GM12878 (cell line): ENCODE measurements around the gene GAB1. TPM values are rescaled to one million over a fixed set of nuclear protein-coding genes. Genes with fewer than 3 reads are reported as not detected.

Experiments
- ATAC-seq: fragments of 200-7000 bp; cut with Tn5 transposase; 3 replicates; pipeline ENCODE4 v1.9.1; 2020; ENCODE audit warnings: mild to moderate bottlenecking, moderate library complexity
- BruUV-seq: library from RNA; stranded (reverse); fragments of 400-500 nt; replicated peaks from 2 replicates; lab custom pipeline; 2021; lab: Mats Ljungman, UMichigan
- CTCF ChIA-PET: fragments of 300-600 bp; sonication (Branson Sonifier 250); formaldehyde crosslinking; extraction: SDS; loops from one replicate; lab custom pipeline; 2021; ENCODE audit warnings: inconsistent platforms; lab: Yijun Ruan, JAX
- POLR2A ChIA-PET: fragments of 350-600 bp; formaldehyde crosslinking; extraction: SDS; loops from one replicate; lab custom pipeline; 2021; ENCODE audit warnings: inconsistent platforms; lab: Charles Lee
- RAD21 ChIA-PET: fragments of 300-600 bp; sonication (Branson Sonifier 250); formaldehyde crosslinking; loops from one replicate; lab custom pipeline; 2023; ENCODE audit warnings: antibody characterized with exemption; ENCODE audit not compliant: unreplicated experiment; lab: Charles Lee
- SMC1A ChIA-PET: fragments of 300-600 bp; sonication (Branson Sonifier 250); formaldehyde crosslinking; loops from one replicate; lab custom pipeline; 2023; ENCODE audit not compliant: unreplicated experiment, uncharacterized antibody; lab: Charles Lee
- DNase-seq: peaks from one replicate; pipeline ENCODE4 v3.0.0-alpha.2; 2011; ENCODE audit warnings: low read depth, low spot score
- FAIRE-seq: peaks from 3 replicates; lab custom pipeline; 2011; peaks lifted over from hg19 to GRCh38; lab: Jason Lieb, UNC
- H2AFZ ChIP-seq: 2 replicates; pipeline ENCODE4 v1.6.0; 2011; ENCODE audit warnings: low read depth, low read length, control low read depth; ENCODE audit not compliant: control insufficient read depth
- H3K27ac ChIP-seq: 2 replicates; pipeline ENCODE4 v1.5.1; 2011; ENCODE audit warnings: control low read depth; ENCODE audit not compliant: control insufficient read depth, insufficient read depth
- H3K27me3 ChIP-seq, 2 experiments: replicated peaks in 1 of 2; 2 replicates each; pipeline versions ENCODE4 v1.6.0 to v1.6.1; 2011; ENCODE audit warnings: low read length in 1 of 2; ENCODE audit not compliant: control insufficient read depth in 2 of 2, insufficient read depth in 2 of 2
- H3K36me3 ChIP-seq, 2 experiments: 2 replicates each; pipeline ENCODE4 v1.5.1; 2011; ENCODE audit warnings: low read length in 1 of 2; ENCODE audit not compliant: control insufficient read depth in 2 of 2, insufficient read depth in 2 of 2
- H3K4me1 ChIP-seq: 2 replicates; pipeline ENCODE4 v1.6.1; 2011; ENCODE audit warnings: mild to moderate bottlenecking, low read length, moderate library complexity, mixed read lengths; ENCODE audit not compliant: control insufficient read depth, insufficient read depth
- H3K4me2 ChIP-seq: 2 replicates; pipeline ENCODE4 v1.6.0; 2011; ENCODE audit warnings: control low read depth; ENCODE audit not compliant: control insufficient read depth, insufficient read depth
- H3K4me3 ChIP-seq: fragments of 200-600 bp; sonication (generic); 2 replicates; pipeline ENCODE4 v1.5.1; 2016
- H3K79me2 ChIP-seq: 2 replicates; pipeline ENCODE4 v1.6.0; 2011; ENCODE audit warnings: low read length; ENCODE audit not compliant: control insufficient read depth, insufficient read depth
- H3K9ac ChIP-seq: 2 replicates; pipeline ENCODE4 v1.8.0; 2011; ENCODE audit warnings: low read length, control low read depth, mixed read lengths; ENCODE audit not compliant: control insufficient read depth, insufficient read depth
- H3K9me3 ChIP-seq: replicated peaks from 3 replicates; pipeline ENCODE4 v1.5.1; 2011; ENCODE audit warnings: mild to moderate bottlenecking, low read length; ENCODE audit not compliant: control insufficient read depth, insufficient read depth
- H4K20me1 ChIP-seq: 2 replicates; pipeline ENCODE4 v1.6.0; 2011; ENCODE audit not compliant: control insufficient read depth, insufficient read depth
- BRCA1 ChIP-seq: IDR thresholded peaks from 2 replicates; pipeline ENCODE4 v1.6.1; 2011; ENCODE audit warnings: low read depth, low read length, improper control_type of control experiment
- CTCF ChIP-seq, 3 experiments: IDR thresholded peaks in 2 of 3; conservative IDR thresholded peaks in 1 of 3; 2 replicates each; pipeline ENCODE4 v1.5.1; 2011; ENCODE audit warnings: low read depth in 3 of 3, low read length in 3 of 3, mild to moderate bottlenecking in 3 of 3, control low read depth in 2 of 3, moderate library complexity in 2 of 3, inconsistent platforms in 1 of 3, mixed read lengths in 1 of 3; ENCODE audit not compliant: control insufficient read depth in 2 of 3, insufficient read depth in 1 of 3; ENCODE audit errors: extremely low read depth in 1 of 3
- EP300 ChIP-seq, 2 experiments: fragments of 150-350 bp in 1 of 2; IDR thresholded peaks; 2 replicates each; pipeline ENCODE4 v1.6.1; 2011 to 2012; ENCODE audit warnings: low read depth in 2 of 2, low read length in 2 of 2, borderline replicate concordance in 1 of 2, improper control_type of control experiment in 1 of 2, inconsistent platforms in 1 of 2; ENCODE audit not compliant: control insufficient read depth in 1 of 2
- IKZF2 ChIP-seq, 2 experiments: fragments of 450-650 bp; IDR thresholded peaks; 2 replicates each; pipeline ENCODE4 v1.6.1; 2017; ENCODE audit warnings: mild to moderate bottlenecking in 2 of 2, moderate library complexity in 2 of 2
- MTA2 ChIP-seq: fragments of 450-650 bp; IDR thresholded peaks from 2 replicates; pipeline ENCODE4 v1.6.1; 2016; ENCODE audit warnings: low read depth, mild to moderate bottlenecking, moderate library complexity
- NR2C1 ChIP-seq: fragments of 450-650 bp; IDR thresholded peaks from 2 replicates; pipeline ENCODE4 v1.6.1; 2017; ENCODE audit warnings: antibody characterized with exemption, mild to moderate bottlenecking, moderate library complexity
- RB1 ChIP-seq: fragments of 450-650 bp; formaldehyde crosslinking; IDR thresholded peaks from 2 replicates; pipeline ENCODE4 v1.6.1; 2017; ENCODE audit warnings: mild to moderate bottlenecking, borderline replicate concordance
- RBBP5 ChIP-seq: fragments of 200-600 bp; sonication (generic); conservative IDR thresholded peaks from 2 replicates; pipeline ENCODE4 v1.6.1; 2016
- RUNX3 ChIP-seq: IDR thresholded peaks from 2 replicates; pipeline ENCODE4 v1.6.1; 2012; ENCODE audit warnings: low read length, inconsistent platforms
- SIN3A ChIP-seq: IDR thresholded peaks from 2 replicates; pipeline ENCODE4 v1.6.1; 2012; ENCODE audit warnings: low read depth, low read length, improper control_type of control experiment
- SMAD5 ChIP-seq: IDR thresholded peaks from 2 replicates; pipeline ENCODE4 v1.6.1; 2016; ENCODE audit warnings: antibody characterized with exemption, low read depth
- SMC3 ChIP-seq: IDR thresholded peaks from 2 replicates; pipeline ENCODE4 v1.6.1; 2011; ENCODE audit warnings: low read length, improper control_type of control experiment, borderline replicate concordance
- SREBF1 ChIP-seq: IDR thresholded peaks from 2 replicates; pipeline ENCODE4 v1.6.1; 2012; ENCODE audit warnings: mild to moderate bottlenecking, low read length
- STAT3 ChIP-seq: IDR thresholded peaks from 2 replicates; pipeline ENCODE4 v1.6.1; 2011; ENCODE audit warnings: low read depth, low read length, improper control_type of control experiment
- TBL1XR1 ChIP-seq: IDR thresholded peaks from 2 replicates; pipeline ENCODE4 v1.6.1; 2012; ENCODE audit warnings: low read depth, low read length, improper control_type of control experiment
- USF2 ChIP-seq: IDR thresholded peaks from 2 replicates; pipeline ENCODE4 v1.6.1; 2011; ENCODE audit warnings: low read depth, low read length, improper control_type of control experiment, borderline replicate concordance
- YY1 ChIP-seq: IDR thresholded peaks from 2 replicates; pipeline ENCODE4 v1.6.1; 2011; ENCODE audit warnings: low read depth, mild to moderate bottlenecking, low read length
- in situ Hi-C: fragments of 300-500 bp; cut with MboI; formaldehyde crosslinking; loops from 9 replicates; pipeline ENCODE4 v1.14.3; 2018; ENCODE audit warnings: mixed read lengths
- intact Hi-C: fragments of 100-400 bp; cut with micrococcal nuclease; formaldehyde crosslinking; loops from one replicate; pipeline ENCODE4 v1.14.2; 2022; ENCODE audit not compliant: unreplicated experiment
- polyA plus RNA-seq, 11 experiments: library from polyadenylated mRNA; depleted of rRNA in 4 of 11; unstranded in 6 of 11; stranded (reverse) in 5 of 11; fragments of >200 nt; fragmentation: Nextera tagmentation in 4 of 11; fragmentation: Illumina TruSeq in 1 of 11; extraction: Ambion mirVana in 4 of 11; extraction: Trizol in 1 of 11; gene quantifications; 1 replicate in 1 of 11; 2 replicates in 10 of 11; pipeline versions ENCODE4 v1.2.1 to v1.2.3, GENCODE V29; 2011 to 2016; ENCODE audit warnings: inconsistent platforms in 2 of 11, missing spikeins in 2 of 11, low read depth in 1 of 11
- total RNA-seq, 4 experiments: library from RNA; depleted of rRNA in 3 of 4; stranded (reverse); fragments of >200 nt in 3 of 4; fragmentation: Illumina TruSeq in 1 of 4; extraction: Trizol in 1 of 4; gene quantifications; 2 replicates each; pipeline versions ENCODE4 v1.2.1 to v1.2.3, GENCODE V29; 2013 to 2021
- TF ChIP-seq, protein P1 (sequence below): fragments of 450-650 bp; IDR thresholded peaks from 2 replicates; pipeline ENCODE4 v1.6.1; 2017; ENCODE audit warnings: mild to moderate bottlenecking, moderate library complexity
- TF ChIP-seq, protein P2 (sequence below): fragments of 450-650 bp; IDR thresholded peaks from 2 replicates; pipeline ENCODE4 v1.6.1; 2016; ENCODE audit warnings: mild to moderate bottlenecking

The GAB1 gene
- total and polyA plus RNA-seq, 10 of the 15 experiments (the other 5 are each of a cell fraction or from before 2014, with no cell fraction given), result 0.37 to 5.3 (median 3.2) TPM

- Histone ChIP-seq H3K4me2 (no peak overlapping the region), H2AFZ (no peak overlapping the region), H3K36me3 (no peaks in the 10 kb centered on the region), H3K79me2 (no peaks in the 10 kb centered on the region), H3K4me1 (no peaks in the 10 kb centered on the region), H3K4me3 (no peak overlapping the region), H4K20me1 (no peaks in the 10 kb centered on the region), H3K9ac (no peak overlapping the region), H3K27ac (no peak overlapping the region), H3K27me3 (no peaks in the 10 kb centered on the region), H3K9me3 (no peaks in the 10 kb centered on the region)
- ChIA-PET POLR2A (no interaction called here), RAD21 (no interaction called here), SMC1A (interaction anchor here (1.3 to 2.5 kb wide), 3 partner anchors 11 to 64 kb away, joined by 4 to 9 read pairs (median 8); no protein-coding TSS in a partner anchor), CTCF (interaction anchor here (0.7 to 2.5 kb wide), 5 partner anchors 8 to 65 kb away, joined by 3 to 11 read pairs (median 5); no protein-coding TSS in a partner anchor)
- in situ Hi-C loops, result no loop called here
- FAIRE-seq (no peak), ATAC-seq (no peak), DNase-seq (no peak)
- no TSS peak for BruUV-seq
- intact Hi-C loops, result no loop called here
- TF ChIP-seq EP300 (IDR thresholded peaks at IDR 0.05; ENCODE audit: borderline replicate concordance in 1 of 2, control insufficient read depth in 1 of 2, low read depth in 2 of 2, low read length in 2 of 2) (no peak), IKZF2 (IDR thresholded peaks at IDR 0.05) (no peak), RBBP5 (no peak), RUNX3 (no peak), STAT3 (no peak), MTA2 (no peak), SMAD5 (no peak), BRCA1 (no peak), SMC3 (no peak), YY1 (no peak), NR2C1 (no peak), RB1 (no peak), TBL1XR1 (no peak), USF2 (no peak), CTCF (IDR thresholded peaks at IDR 0.05 in 2 of 3, conservative IDR thresholded peaks at IDR 0.05 in 1 of 3; ENCODE audit: control insufficient read depth in 2 of 3, extremely low read depth in 1 of 3, insufficient read depth in 1 of 3, low read depth in 3 of 3, low read length in 3 of 3) (no peak), SREBF1 (no peak), SIN3A (no peak)
- TF ChIP-seq, protein P1, sequence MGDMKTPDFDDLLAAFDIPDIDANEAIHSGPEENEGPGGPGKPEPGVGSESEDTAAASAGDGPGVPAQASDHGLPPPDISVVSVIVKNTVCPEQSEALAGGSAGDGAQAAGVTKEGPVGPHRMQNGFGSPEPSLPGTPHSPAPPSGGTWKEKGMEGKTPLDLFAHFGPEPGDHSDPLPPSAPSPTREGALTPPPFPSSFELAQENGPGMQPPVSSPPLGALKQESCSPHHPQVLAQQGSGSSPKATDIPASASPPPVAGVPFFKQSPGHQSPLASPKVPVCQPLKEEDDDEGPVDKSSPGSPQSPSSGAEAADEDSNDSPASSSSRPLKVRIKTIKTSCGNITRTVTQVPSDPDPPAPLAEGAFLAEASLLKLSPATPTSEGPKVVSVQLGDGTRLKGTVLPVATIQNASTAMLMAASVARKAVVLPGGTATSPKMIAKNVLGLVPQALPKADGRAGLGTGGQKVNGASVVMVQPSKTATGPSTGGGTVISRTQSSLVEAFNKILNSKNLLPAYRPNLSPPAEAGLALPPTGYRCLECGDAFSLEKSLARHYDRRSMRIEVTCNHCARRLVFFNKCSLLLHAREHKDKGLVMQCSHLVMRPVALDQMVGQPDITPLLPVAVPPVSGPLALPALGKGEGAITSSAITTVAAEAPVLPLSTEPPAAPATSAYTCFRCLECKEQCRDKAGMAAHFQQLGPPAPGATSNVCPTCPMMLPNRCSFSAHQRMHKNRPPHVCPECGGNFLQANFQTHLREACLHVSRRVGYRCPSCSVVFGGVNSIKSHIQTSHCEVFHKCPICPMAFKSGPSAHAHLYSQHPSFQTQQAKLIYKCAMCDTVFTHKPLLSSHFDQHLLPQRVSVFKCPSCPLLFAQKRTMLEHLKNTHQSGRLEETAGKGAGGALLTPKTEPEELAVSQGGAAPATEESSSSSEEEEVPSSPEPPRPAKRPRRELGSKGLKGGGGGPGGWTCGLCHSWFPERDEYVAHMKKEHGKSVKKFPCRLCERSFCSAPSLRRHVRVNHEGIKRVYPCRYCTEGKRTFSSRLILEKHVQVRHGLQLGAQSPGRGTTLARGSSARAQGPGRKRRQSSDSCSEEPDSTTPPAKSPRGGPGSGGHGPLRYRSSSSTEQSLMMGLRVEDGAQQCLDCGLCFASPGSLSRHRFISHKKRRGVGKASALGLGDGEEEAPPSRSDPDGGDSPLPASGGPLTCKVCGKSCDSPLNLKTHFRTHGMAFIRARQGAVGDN, result no peak
- TF ChIP-seq, protein P2, sequence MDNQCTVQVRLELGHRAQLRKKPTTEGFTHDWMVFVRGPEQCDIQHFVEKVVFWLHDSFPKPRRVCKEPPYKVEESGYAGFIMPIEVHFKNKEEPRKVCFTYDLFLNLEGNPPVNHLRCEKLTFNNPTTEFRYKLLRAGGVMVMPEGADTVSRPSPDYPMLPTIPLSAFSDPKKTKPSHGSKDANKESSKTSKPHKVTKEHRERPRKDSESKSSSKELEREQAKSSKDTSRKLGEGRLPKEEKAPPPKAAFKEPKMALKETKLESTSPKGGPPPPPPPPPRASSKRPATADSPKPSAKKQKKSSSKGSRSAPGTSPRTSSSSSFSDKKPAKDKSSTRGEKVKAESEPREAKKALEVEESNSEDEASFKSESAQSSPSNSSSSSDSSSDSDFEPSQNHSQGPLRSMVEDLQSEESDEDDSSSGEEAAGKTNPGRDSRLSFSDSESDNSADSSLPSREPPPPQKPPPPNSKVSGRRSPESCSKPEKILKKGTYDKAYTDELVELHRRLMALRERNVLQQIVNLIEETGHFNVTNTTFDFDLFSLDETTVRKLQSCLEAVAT, result no peak
Measured at GRCh38 chr4:143441109-143441508, 104.4 kb downstream of the GAB1 start.
